ENCODE measurements around the gene FAM13B.

- TF ChIP-seq EZH2 (IDR thresholded peaks at IDR 0.05) (no peak), FOXP2 (optimal IDR thresholded peaks at IDR 0.05; ENCODE audit: control extremely low read depth, extremely low read length, insufficient read depth) (no peak), POLR2AphosphoS5 (IDR thresholded peaks at IDR 0.05; ENCODE audit: borderline replicate concordance, low read depth, low read length) (no peak)
Measured at GRCh38 chr5:138033386-138033808, 518 bp upstream of the FAM13B start.
